ENCODE data around the gene LYRM4.

- TF ChIP-seq POLR2A (IDR thresholded peaks at IDR 0.05; ENCODE audit: low read depth) (no peak), POLR2AphosphoS5 (IDR thresholded peaks at IDR 0.05) (no peak)
Observed at GRCh38 chr6:5120011-5120410, 140.7 kb downstream of the LYRM4 start.

Data from esophagus muscularis mucosa (tissue), 2 donors.